HTERT RPE-1 (cell line): ENCODE data around the gene GNB2.

ENCODE experiments used
- in situ Hi-C: fragments of 300-500 bp; cut with MboI; formaldehyde crosslinking; loops from 4 replicates; pipeline ENCODE4 v1.14.3; 2020; ENCODE audit warnings: low sequenced_read_pairs

GNB2 gene

DNA sequence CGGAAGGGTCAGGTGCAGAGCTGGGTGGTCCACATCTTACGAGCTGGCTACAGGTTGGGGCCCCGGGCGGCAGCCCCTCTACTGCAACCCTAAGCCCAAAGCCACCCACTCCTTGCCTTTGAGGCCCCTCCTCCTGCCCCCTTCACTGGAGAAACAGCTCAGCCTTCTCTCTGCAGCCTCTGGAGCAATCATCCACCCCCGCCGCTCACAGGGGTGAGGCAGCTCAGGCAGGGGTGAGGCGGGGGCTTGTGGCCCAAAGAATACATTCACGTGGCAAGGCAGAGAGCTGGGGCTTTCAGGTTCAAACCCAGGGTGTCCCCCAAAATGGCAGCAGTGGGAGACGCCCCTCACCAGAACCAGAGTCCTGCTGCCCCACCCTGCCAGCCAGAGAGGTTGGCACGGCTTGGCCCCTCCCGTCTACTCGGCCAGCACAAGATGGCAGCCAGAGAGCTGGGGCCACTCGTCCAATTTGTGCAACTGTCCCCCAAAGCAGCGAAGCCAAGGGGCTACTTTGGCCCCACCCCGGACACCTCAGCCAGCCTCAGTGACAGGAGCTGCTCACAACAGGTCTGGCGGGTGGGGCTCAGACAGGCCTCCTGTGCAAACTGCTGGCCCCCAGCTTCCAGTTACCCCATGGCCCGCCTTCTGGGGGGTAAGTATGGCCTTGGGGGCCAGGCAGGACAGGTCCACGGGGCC, 7.2 kb downstream of the GNB2 start:
- in situ Hi-C loops: no loop called here

GRCh38 chr7:100681491-100682227, 8.1 kb downstream of the GNB2 start:
- in situ Hi-C loops: no loop called here

GRCh38 chr7:100682228-100682741, 8.7 kb downstream of the GNB2 start:
- in situ Hi-C loops: no loop called here

GRCh38 chr7:100682991-100683658, 9.6 kb downstream of the GNB2 start:
- in situ Hi-C loops: no loop called here

DNA sequence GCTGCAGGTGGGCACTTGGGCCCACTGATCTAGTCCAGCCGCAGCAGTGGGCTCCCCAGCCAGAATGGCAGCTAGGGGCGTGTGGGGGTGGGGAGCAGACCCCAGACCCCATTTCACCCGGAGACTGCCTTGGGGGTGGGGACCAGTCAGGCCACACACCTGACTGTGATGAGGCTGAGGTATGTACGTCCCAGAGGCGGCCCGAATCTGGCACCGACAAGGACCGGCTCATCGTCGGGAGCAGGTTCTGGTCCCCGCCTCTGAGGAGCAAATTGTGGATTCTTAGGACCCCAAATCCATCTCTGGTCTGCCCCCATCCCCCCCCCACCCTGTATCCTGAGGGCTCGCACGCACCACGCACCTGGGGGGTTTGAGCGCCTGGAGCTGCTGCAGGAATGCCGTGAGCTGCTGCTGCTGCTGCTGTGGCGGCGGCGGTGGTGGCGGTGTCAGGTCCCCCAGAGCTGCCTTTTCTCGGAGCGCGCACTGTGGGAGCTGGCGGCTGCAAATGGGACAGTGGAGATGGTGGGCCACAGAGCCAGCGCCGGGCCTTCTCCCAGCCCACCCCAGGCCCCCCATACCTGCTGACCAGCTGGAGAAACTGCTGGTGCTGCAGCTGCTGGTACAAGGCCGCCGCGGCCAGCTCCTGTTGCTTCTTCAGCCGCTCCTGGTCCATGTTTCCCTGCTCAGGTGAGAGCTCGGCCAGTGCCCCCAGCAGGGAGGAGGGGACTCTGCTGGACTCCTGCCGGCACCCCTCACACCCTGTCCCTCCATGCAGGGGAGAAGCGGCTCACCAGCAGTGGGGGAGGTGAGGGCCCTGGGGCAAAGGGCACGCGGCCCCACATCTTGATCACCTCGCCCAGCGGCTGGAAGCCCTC, 10.4 kb downstream of the GNB2 start:
- in situ Hi-C loops: no loop called here

GRCh38 chr7:100684534-100685042, 11.0 kb downstream of the GNB2 start:
- in situ Hi-C loops: no loop called here

DNA sequence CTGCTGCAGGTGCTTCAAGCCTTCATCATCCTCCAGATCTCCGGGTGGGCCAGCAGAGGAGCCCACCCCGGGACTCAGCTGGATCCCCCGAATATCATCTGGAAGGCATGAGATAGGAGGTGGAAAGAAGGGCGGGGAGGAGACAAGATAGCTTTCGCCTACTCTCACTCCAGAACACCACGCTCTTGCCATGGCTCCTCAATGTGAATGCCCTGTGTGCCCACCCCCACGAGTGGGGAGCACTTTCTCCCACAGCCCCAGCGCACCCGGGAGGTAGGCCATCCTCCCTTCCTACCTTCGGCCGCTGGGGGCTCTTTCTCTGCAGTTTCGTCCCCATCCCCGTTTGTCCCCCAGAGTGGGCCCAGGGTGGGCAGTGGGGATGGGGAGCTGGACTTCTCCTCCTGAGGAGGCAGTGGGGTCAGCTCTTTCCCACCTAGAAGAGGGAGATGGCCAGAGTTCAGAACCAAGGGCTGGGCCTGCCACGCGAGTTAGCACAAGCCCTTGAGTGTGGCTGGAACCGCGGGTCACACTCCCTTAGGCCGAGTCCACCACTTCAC, 11.6 kb downstream of the GNB2 start:
- in situ Hi-C loops: no loop called here

DNA sequence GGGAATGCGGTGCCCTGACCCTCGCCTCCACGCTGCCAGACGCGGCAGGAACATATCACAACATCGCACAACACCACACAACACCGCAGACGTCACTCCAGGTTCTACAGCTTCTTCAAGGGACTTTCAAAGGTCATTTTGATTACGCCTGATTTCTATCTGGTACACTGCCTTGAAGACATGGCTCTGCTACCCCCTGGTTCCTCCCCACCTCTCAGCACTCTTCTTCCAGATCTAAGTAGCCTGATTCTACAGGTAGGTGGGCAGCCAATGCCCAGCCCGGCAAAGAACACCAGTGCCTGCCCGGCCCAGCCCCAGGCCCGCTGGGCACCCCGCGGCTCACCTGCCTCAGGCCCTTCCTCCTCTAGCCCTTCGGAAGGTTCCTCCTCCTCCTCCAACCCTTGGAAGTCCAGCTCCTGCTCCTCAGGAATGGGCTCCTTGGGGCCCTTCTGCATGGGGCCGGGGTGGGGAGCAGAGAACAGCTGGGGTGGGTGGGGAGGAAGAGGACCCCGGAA, 12.1 kb downstream of the GNB2 start:
- in situ Hi-C loops: no loop called here

DNA sequence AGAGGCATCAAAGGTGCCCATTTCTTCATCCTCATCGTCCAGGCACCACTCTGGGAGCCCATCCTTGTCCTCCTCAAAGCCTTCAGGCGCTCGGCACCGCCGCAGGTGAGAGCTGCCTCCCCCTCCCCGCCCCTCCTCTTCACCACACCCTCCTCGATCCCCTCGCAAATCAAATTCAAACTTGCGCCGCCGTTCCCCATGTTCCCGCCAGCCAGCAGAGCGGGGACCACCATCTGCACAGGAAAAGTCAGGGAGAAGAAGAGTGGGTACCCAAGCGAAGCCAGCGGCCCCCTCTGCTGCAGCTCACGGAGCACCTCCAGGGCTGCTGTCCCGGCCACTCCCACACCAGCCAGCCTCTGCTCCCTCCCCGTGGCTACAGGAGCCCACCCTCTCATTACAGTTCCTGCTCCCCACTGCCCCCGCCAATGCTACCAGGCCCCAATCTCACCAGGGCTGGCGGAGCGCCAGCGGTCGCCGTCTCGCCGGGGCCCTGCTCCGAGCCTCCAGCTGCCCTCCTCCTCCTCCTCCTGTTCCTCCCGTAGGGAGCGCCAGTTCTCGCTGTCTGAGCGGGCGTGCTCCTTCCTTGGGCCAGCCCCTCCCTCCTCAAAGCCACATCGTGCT, 12.8 kb downstream of the GNB2 start:
- in situ Hi-C loops: no loop called here

DNA sequence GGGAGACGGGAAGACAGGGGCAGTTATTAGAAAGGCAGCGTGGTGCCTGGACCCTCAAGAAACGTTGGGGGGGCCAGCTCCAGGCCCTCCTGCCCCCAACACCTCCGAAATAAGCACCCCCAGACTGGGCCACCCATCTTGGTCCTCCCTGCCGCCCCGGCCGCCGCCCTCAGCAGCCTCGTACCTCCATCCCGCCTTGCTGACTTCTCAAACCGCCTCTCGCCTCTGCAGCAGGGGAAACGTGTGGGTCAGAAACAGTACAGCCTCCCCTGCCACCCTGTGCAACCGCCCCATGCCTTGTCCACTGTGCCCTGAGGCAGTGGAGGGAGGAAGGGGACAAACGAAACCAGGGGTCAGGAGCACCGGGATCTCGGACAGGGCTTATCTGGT, 13.3 kb downstream of the GNB2 start:
- in situ Hi-C loops: no loop called here

DNA sequence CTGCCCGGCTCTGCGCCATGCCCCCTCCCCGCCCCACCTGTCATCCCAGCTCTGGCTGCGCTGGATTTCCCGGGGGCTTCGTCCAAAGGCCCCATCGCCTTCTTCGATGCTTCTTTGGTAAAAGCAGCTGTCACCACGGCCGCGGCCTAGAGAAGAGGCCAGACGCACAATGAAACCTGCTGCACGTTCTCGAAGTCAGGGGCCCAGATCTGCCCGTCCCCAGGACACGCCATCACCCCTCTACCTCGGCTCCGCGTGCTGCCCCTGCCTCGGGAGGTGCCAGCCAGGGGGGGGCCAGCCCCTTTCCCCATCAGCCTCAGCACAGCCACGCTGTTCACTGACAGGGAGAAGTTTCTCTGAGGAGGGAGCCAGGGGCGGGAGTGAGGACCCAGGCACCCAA, 13.7 kb downstream of the GNB2 start:
- in situ Hi-C loops: no loop called here

- in situ Hi-C loops: no loop called here
Observed at GRCh38 chr7:100687751-100688300, 14.3 kb downstream of the GNB2 start.

DNA sequence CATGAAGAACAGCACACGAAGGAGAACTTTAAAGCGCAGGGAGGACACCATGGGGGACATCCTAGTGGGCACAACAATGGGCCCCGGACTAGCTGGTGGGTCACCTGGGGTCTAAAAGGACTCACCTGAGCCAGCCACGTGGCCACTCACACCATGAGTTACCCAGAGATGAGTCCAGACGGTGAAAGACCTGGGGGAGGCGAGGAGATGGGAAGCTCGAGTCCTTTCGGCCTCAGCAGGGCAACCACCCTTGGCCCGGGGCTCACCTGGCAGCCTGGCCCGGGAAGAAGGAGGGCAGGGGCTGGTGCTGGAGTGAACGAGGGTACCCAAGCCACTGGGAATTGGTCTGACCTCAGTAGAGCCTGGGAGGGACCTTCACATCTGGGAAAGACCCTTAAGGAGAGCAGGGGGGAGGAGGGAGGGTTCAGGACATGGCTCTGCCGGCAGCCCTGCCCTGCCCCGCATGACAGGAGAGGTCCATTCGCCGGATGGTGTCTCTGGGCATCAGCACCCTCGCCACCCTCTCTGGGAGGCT, 14.9 kb downstream of the GNB2 start:
- in situ Hi-C loops: no loop called here

- in situ Hi-C loops: no loop called here
Observed at GRCh38 chr7:100689230-100690135, 15.9 kb downstream of the GNB2 start.

DNA sequence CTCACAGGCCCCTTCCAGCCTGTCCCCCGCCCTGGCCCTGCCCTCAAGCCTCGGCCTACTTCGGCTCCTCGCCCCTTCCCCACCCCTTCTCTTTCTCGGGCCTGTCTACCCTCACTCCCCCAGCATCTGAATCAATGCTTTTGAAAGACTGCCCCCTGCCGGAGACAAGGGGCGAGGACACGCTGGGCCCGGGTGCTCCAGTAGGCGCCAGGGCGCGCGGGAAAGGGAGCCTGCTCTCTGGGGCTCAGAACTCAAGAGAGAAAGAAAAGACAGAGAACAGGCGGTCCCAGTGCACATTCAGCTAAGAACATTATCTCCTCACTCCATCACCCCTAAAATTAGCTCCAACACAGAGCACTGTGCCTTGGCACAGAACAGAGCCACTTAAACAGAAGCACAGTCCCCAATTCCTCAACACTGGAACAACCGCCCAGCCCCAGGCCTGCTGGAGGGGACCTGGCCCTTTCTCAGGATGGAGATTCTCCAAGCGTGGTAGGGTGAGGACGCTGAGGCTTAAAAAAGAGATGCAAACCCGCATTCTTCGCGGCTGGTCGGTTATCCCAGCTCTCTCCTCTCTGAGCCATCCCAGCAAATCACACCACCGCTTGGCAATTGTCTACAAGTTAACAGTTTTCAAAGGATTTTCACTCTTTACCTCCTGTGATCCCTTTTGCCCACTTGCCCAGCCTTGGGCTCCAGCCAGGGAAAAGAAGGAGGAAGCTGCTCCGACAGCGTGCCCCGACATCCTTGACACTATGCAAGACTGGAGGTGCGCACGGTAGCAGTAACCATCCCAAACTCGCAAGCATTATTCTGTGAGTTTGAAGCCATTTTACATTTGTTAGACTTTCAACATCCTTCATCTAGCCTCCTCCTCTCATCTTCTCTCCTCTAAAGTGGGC, 18.4 kb downstream of the GNB2 start:
- in situ Hi-C loops: no loop called here

DNA sequence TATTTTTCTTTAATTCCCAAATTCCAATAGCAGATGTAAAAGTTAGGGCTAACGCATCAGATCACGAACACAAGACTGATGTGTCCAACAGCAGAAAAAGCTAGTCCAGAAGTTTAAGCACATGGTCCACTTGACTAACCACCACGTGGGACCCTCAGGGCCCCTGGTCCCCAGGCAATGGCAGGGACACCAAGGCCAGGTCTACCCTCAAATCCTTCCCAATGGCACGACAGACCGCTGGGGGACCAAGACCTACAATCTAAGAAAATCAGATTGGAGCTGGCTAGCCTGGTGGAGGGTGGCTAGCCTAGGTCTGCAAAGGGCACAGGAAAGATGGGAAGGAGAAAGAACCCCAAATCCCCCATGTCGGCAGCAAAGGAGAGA, 19.0 kb downstream of the GNB2 start:
- in situ Hi-C loops: no loop called here
